ENCODE results near the gene PRKCH. TPM values are rescaled to one million over a fixed set of nuclear protein-coding genes. Genes with fewer than 3 reads are reported as not detected.

Gene PRKCH
- total RNA-seq, 1 experiment from 2014 or later = 170 TPM

- H3K9me2 ChIP-seq (replicated peaks; ENCODE audit: low read length) = no peaks in the 10 kb centered on the region
- H3K4me1 ChIP-seq (ENCODE audit: insufficient read depth, low read length) = peaks cover 6% of the 10 kb centered on the region; the same call in 1 of the 2 replicates
- intact Hi-C loops (cut with micrococcal nuclease) = no loop called here
- H3K9ac ChIP-seq (ENCODE audit: low read length) = no peak overlapping the region
- DNase-seq = no peak
- no peak for ATAC-seq
- no peak for TF ChIP-seq EZH2 (IDR thresholded peaks at IDR 0.05; ENCODE audit: low read length, unreplicated experiment)
- TF ChIP-seq EZH2phosphoT487 (IDR thresholded peaks at IDR 0.05; ENCODE audit: borderline replicate concordance, low read length) = no peak
- H3K27ac ChIP-seq (ENCODE audit: low read length) = no peak overlapping the region
- no peaks in the 10 kb centered on the region for H3K36me3 ChIP-seq (ENCODE audit: low read depth, low read length)
- no peaks in the 10 kb centered on the region for H4K20me1 ChIP-seq (ENCODE audit: low read length)
- H2AFZ ChIP-seq (ENCODE audit: low read length) = no peak overlapping the region
- POLR2A ChIA-PET (ENCODE audit: unreplicated experiment) = no interaction called here
- no peak overlapping the region for H3K4me2 ChIP-seq (ENCODE audit: low read length)
- no peak overlapping the region for H3K4me3 ChIP-seq (ENCODE audit: low read length)
- H3F3A ChIP-seq (ENCODE audit: low read length, unreplicated experiment) = no peaks in the 10 kb centered on the region
- H3K27me3 ChIP-seq (ENCODE audit: low read length) = no peaks in the 10 kb centered on the region
- CTCF ChIA-PET = interaction anchor here (0.6 kb wide), 1 partner anchor 51 kb away, joined by 3 read pairs; no protein-coding TSS in a partner anchor
- no peaks in the 10 kb centered on the region for H3K9me3 ChIP-seq (ENCODE audit: low read length)
- H3K79me2 ChIP-seq (ENCODE audit: low read length) = no peaks in the 10 kb centered on the region
- BruUV-seq (replicated peaks) = no TSS peak
Observed at GRCh38 chr14:61503167-61503801, 181.9 kb downstream of the PRKCH start.

- H4K20me1 ChIP-seq (ENCODE audit: low read length) = no peaks in the 10 kb centered on the region
- ChIA-PET CTCF (interaction anchor here (0.6 kb wide), 1 partner anchor 1835 kb away, joined by 15 read pairs; no protein-coding TSS in a partner anchor), POLR2A (ENCODE audit: unreplicated experiment) (no interaction called here)
- TF ChIP-seq EZH2 (IDR thresholded peaks at IDR 0.05; ENCODE audit: low read length, unreplicated experiment) (no peak), CTCF (conservative IDR thresholded peaks at IDR 0.05; ENCODE audit: low read depth, low read length) (no peak), EZH2phosphoT487 (IDR thresholded peaks at IDR 0.05; ENCODE audit: borderline replicate concordance, low read length) (no peak)
- no peak overlapping the region for H3K4me2 ChIP-seq (ENCODE audit: low read length)
- no peaks in the 10 kb centered on the region for H3K36me3 ChIP-seq (ENCODE audit: low read depth, low read length)
- ATAC-seq (no peak), DNase-seq (no peak)
- H3F3A ChIP-seq (ENCODE audit: low read length, unreplicated experiment) = no peaks in the 10 kb centered on the region
- no peak overlapping the region for H3K4me3 ChIP-seq (ENCODE audit: low read length)
- H2AFZ ChIP-seq (ENCODE audit: low read length) = no peak overlapping the region
- H3K4me1 ChIP-seq (ENCODE audit: insufficient read depth, low read length) = peaks cover 6% of the 10 kb centered on the region; the same call in 1 of the 2 replicates
- no peaks in the 10 kb centered on the region for H3K79me2 ChIP-seq (ENCODE audit: low read length)
- no peak overlapping the region for H3K9ac ChIP-seq (ENCODE audit: low read length)
- no peaks in the 10 kb centered on the region for H3K9me3 ChIP-seq (ENCODE audit: low read length)
- no peaks in the 10 kb centered on the region for H3K27me3 ChIP-seq (ENCODE audit: low read length)
- no TSS peak for BruUV-seq (replicated peaks)
- H3K9me2 ChIP-seq (replicated peaks; ENCODE audit: low read length) = no peaks in the 10 kb centered on the region
- H3K27ac ChIP-seq (ENCODE audit: low read length) = no peak overlapping the region
- intact Hi-C loops (cut with micrococcal nuclease) = no loop called here
Observed at GRCh38 chr14:61504901-61505300, 183.5 kb downstream of the PRKCH start.

GRCh38 chr14:61505815-61506809, 184.7 kb downstream of the PRKCH start:
- ATAC-seq = no peak
- H3K27me3 ChIP-seq (ENCODE audit: low read length) = no peaks in the 10 kb centered on the region
- BruUV-seq (replicated peaks) = no TSS peak
- no peaks in the 10 kb centered on the region for H4K20me1 ChIP-seq (ENCODE audit: low read length)
- intact Hi-C loops (cut with micrococcal nuclease) = no loop called here
- no peak overlapping the region for H2AFZ ChIP-seq (ENCODE audit: low read length)
- POLR2A ChIA-PET (ENCODE audit: unreplicated experiment) = no interaction called here
- no peak overlapping the region for H3K4me3 ChIP-seq (ENCODE audit: low read length)
- no peaks in the 10 kb centered on the region for H3K9me3 ChIP-seq (ENCODE audit: low read length)
- no peaks in the 10 kb centered on the region for H3K79me2 ChIP-seq (ENCODE audit: low read length)
- H3K4me2 ChIP-seq (ENCODE audit: low read length) = no peak overlapping the region
- peaks cover 8% of the 10 kb centered on the region for H3K4me1 ChIP-seq (ENCODE audit: insufficient read depth, low read length)
- TF ChIP-seq CTCF (conservative IDR thresholded peaks at IDR 0.05; ENCODE audit: low read depth, low read length) (no peak), EZH2phosphoT487 (IDR thresholded peaks at IDR 0.05; ENCODE audit: borderline replicate concordance, low read length) (no peak), EZH2 (IDR thresholded peaks at IDR 0.05; ENCODE audit: low read length, unreplicated experiment) (no peak)
- H3F3A ChIP-seq (ENCODE audit: low read length, unreplicated experiment) = no peaks in the 10 kb centered on the region
- CTCF ChIA-PET = no interaction called here
- no peak overlapping the region for H3K27ac ChIP-seq (ENCODE audit: low read length)
- DNase-seq = no peak
- H3K36me3 ChIP-seq (ENCODE audit: low read depth, low read length) = no peaks in the 10 kb centered on the region
- H3K9ac ChIP-seq (ENCODE audit: low read length) = no peak overlapping the region
- no peaks in the 10 kb centered on the region for H3K9me2 ChIP-seq (replicated peaks; ENCODE audit: low read length)
